Activated CD8-positive, alpha-beta memory T cell treated with anti-CD3 and anti-CD28 coated beads, Interleukin-2, amount 50 U/mL, for 24 hours (primary cell): ENCODE measurements around the gene SLC6A3.
"Not testable (repeated sequence)": the region's sequence is repeated elsewhere in the genome, so short reads cannot be mapped to it uniquely, and the experiment has no call there.

Source experiments
- DNase-seq: peaks from one replicate; pipeline ENCODE4 v3.0.0-alpha.2; 2020; ENCODE audit errors: extremely low read depth

SLC6A3 gene

DNA sequence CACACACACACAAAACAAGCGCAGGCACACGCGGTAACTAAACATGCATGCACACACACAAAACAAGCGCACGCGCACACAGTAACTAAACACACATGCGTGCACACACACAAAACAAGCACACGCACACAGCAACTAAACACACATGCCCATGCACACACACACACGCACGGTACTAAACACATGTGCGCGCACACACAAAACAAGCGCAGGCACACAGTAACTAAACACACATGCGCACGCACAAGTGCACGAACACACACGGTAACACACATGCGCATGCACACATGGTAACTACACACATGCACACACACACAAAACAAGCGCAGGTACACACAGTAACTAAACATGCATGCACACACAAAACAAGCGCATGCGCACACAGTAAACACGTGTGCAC, 19.9 kb upstream of the SLC6A3 start:
- DNase-seq: no peak

DNA sequence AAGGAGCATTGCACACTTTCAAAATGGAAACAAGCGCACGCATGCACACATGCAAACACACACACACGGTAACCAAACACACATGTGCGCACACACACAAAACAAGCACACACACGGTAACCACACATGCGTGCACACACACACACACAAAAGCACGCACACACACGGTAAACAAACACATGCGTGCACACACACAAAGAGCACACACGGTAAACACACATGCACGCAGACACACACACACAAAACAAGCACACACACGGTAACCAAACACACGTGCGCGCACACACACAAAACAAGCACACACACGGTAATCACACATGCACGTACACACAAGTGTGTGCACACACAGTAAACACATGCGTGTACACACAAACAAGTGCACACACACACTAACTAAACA, 19.3 kb upstream of the SLC6A3 start:
- DNase-seq: no peak

DNA sequence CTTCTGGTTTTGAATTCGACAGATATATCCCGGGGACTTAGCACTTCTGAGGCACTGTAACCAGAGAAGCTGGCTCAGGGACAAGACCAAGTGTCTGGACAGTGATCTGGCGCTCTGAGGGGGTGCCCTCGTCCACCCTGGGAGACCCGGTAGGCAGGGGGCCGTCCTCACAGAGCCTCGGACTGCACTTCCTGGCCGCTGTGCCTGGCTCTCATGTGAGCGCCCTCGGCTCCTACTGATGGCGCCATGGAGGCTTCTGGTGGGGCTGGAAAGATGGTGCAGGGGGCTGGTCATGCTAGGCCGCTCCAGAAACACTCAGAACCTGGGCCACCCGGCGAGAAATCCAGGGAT, 18.8 kb upstream of the SLC6A3 start:
- DNase-seq: no peak

DNA sequence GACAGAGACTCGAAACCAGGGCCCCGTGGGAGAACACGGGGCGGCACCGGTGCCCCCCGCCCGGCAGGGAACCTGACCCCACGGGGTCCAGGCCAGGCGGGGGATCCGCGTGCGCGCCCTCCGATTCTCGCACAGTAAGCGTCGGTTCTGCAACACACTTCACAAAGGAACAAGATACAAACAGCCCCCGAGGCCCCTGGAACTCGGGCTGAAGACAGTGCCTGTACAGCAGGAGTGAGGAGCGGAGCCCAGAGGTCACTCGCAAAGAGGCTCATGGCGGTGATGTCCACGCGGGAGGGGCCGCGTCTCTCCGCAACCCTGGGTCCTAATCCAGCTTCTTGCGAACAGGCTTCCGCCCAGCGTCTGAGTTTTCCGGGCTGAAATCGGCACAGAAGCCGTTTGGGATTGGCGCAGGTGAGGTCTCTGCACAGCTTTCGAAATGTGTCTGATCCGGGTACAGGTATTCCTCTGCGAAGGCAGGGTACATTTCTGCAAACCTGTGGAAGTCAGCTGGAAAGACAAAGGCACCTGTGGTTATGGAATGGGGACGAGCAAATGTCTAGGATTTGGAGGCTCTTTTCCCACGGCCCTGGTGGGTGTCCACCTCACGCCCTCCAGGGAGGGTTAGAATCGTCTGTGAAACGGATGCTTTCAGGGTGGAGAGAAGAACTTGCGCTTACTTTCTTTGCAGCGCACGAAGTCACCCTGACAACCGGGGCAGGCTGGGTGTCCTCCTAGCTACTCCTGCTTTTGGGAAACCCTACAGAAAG, 18.3 kb upstream of the SLC6A3 start:
- no peak for DNase-seq

DNA sequence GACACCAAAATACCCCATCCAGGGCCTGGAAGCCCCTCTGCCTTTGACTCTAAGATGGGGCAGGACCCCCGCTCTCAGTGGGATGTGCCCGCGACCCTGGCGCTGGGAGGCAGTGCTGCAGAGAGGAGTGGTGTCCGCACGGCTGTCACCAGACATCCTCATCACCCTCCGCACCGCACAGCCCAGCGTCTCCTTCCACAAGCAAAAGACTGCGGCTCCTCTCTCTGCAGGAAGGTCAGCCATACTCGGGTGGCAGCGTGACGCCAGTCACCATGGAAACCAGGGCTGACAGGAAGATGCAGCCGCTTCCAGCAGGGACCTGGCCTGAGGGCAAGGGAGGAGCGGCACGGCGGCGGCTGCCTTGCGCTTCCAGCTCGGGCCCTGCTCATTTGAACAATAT, 17.1 kb upstream of the SLC6A3 start:
- DNase-seq: no peak

DNA sequence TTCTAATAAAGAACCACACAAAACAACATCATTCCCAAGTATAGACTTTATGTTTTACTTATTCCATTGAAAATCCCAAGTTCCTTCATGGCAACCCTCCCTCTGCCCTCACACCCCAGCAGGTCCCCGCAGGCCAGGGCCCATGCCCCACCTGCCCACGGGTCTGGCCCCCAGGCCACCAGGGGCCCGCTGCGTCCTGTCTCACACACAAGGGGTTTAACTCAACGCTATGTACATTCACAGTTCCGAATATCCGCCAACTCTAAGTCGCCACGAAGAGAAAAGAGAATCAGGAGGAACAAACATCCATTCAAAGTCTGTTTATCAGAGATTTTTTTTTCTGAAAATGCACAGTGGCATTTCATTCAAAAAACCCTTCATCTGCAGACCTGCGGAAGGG, 16.2 kb upstream of the SLC6A3 start:
- no peak for DNase-seq

DNA sequence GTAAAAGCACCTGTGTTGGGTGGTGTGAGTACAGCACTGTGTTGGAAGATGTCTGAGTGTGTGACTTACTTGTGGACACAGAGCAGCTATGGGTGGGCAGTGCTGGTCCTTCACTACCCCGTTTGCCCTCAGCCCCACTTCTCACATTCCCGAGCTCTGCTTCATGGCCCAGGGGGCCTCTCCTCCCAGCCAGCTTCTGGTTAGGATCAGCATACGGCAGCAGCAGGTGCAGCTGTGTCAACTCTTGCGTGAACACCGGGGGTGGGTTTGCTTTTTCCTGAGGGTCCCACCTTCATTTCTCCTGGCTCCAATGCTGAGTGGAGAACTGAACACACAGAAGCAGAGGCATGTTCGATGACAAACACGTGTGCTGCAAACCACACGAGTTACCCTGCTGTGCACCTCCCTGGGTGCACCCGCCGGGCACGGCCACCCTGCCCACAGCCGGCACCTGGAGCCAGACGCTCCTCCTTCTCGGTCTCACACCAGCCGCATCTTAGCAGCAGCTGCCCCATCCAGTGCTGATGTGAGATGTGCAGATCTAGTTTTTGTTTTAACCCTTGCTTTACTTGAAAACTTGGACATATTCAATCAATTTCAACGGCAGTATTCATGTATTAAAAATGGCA, 14.9 kb upstream of the SLC6A3 start:
- no peak for DNase-seq

DNA sequence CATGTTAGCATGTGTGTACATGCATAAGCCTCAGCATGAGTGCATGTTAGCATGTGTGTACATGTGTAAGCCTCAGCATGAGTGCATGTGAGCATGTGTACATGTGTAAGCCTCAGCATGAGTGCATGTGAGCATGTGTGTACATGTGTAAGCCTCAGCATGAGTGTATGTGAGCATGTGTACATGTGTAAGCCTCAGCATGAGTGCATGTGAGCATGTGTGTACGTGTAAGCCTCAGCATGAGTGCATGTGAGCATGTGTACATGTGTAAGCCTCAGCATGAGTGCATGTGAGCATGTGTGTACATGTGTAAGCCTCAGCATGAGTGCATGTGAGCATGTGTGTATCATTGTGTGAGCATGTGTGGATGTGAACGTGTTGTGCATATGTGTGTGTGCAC, 14.2 kb upstream of the SLC6A3 start:
- not testable (repeated sequence) for DNase-seq

DNA sequence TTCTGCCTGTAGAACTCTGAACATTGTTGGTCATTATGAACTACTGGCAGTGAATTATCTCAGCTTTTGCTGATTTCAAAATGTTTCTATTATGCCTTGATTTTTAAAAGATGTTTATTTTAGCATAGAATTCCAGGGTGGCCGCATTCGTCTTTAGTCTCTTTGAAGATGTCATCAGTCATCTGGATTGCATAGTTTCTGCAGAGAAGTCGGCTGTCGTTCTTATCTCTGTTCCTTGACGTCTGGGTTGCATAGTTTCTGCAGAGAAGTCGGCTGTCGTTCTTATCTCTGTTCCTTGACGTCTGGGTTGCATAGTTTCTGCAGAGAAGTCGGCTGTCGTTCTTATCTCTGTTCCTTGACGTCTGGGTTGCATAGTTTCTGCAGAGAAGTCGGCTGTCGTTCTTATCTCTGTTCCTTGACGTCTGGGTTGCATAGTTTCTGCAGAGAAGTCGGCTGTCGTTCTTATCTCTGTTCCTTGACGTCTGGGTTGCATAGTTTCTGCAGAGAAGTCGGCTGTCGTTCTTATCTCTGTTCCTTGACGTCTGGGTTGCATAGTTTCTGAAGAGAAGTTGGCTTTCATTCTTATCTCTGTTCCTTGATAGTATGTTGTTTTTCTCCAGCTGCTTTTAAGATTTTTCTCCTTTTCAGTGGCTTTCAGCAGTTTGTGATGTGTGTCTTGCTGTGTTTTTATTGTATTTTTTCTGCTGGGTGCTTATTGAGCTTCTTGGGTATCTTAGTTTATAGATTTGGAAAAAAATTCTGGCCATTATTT, 11.1 kb upstream of the SLC6A3 start:
- DNase-seq: not testable (repeated sequence)

DNA sequence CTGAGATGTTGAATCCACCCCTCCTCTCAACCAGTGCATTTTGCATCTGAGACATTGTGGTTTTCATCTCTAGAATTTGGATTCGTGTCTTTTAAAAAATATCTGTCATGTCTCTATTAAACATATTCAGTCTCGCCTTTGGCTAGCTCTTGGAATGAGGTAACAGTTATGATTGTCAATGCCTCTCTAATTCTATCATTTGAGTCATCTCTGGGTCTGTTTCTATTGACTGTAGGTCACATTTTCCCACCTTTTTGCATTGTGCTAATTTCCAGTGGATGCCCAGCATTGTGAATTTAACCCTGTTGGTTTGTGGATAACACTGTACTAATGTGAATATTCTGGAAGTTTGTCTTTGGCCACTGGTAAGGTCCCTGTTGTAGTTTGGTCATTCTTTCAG, 8.4 kb upstream of the SLC6A3 start:
- no peak for DNase-seq

DNA sequence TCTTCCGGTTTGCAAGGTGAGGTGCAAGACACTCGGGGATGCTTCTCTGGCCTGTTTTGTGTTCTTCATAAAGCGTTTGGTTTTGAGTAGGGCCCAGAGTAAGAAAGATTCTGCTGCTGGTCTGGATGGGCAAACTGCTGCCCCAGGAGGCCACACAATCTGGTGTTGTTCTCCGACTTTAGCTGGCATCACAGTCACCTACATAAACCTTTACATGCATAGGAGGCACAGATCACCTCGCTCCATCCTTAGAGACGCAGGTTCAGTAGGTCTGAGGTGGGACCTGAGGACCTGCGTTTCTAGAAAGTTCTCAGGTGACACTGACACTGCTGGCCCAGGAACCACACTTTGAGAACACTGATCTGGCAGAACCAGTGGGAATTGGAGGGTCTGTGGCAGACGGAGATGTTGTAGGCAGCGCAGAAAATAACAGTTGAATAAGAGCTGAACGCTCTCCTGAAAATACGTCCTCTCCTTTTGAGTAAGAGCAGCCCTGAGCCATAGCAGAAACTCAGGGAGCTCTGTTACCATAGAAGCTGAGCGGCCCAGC, 3.9 kb upstream of the SLC6A3 start:
- DNase-seq: no peak

DNA sequence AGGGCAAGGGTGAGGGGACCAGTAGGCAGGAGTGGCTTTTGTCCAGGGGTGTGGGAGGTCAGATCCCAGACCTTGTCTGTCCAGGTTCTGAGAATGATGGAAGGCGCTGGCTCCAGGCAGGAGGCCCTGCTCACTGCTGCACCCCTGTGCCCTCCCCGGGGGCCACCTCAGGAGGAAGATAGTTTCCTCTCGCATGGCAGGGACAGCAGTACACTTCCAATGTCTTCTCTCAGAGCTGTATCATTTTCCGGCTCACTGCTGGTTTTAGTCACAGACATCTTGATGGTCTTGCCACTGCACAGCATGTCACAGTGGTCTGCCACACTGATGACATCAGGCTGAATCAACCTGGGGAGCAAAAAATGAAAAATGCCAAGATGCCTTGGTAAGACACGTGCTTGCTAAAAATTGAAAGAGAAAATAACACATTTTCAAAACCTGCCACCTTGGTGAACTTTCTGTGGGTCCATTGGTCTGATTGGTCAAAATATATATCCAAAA, 3.3 kb upstream of the SLC6A3 start:
- DNase-seq: no peak

DNA sequence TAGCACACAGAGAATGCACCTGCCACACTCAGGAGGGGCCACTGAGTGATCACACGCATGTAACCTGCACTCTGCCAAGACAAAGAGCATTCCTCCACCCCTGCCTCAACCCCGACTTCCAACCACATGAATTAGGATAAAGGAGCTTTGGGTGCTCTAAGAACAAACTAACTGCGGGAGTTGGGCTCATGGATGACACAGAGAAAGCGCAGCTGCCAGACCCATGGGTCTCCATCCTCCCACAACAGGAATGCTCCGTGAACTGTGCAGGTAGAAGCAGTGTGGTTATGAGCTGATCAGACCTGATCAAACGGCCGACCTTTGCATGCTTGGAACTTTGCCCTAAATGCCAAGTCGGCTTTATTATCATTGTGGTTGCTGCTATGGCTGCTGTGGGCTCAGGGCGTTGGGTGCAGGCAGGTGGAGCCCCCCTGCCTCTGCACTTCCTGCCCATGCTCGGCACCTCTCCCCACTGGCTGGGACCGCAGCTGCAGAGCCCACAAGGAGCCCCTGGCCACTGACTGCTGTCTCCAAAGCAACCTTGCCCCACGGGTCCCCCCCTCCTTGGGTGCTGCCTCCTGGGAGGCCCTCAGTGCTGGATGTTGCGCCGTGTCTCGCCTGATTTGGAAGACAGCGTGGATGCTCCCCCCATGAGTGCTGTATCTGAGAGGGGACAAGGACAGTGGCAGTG, 2.6 kb upstream of the SLC6A3 start:
- no peak for DNase-seq

DNA sequence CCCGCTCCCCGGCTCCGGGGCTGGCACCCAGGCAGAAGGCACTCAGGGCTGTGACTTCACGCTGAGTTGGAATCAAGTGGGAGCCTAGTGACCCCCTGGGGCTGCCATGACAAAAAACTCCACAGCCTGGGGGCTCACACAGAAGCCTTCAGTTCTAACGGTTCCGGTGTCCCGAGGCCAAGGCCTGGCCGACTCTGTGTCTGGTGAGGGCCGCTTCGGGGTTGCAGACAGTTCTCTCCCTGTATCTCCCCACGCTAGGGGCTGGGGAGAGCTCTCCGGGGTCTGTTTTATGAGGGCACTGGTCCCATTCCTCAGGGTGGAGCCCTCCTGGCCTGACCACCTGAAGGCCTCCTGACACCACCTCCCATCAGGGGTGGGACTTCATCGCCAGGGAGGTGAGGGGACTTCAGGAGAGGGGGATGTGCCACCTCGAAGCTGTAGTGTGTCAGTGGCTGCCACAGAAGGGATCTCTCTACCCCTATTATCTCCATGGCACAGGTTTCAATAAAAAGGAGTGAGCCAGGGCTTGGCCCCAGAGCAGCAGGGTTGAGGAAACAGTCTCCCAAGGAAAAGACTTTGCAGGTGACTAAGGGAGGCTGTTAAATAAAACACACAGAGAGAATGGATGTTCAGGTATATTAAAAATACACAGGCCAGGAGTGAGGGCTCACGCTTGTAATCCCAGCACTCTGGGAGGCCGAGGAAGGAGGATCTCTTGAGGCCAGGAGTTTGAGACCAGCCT, 1.5 kb upstream of the SLC6A3 start:
- DNase-seq: no peak

DNA sequence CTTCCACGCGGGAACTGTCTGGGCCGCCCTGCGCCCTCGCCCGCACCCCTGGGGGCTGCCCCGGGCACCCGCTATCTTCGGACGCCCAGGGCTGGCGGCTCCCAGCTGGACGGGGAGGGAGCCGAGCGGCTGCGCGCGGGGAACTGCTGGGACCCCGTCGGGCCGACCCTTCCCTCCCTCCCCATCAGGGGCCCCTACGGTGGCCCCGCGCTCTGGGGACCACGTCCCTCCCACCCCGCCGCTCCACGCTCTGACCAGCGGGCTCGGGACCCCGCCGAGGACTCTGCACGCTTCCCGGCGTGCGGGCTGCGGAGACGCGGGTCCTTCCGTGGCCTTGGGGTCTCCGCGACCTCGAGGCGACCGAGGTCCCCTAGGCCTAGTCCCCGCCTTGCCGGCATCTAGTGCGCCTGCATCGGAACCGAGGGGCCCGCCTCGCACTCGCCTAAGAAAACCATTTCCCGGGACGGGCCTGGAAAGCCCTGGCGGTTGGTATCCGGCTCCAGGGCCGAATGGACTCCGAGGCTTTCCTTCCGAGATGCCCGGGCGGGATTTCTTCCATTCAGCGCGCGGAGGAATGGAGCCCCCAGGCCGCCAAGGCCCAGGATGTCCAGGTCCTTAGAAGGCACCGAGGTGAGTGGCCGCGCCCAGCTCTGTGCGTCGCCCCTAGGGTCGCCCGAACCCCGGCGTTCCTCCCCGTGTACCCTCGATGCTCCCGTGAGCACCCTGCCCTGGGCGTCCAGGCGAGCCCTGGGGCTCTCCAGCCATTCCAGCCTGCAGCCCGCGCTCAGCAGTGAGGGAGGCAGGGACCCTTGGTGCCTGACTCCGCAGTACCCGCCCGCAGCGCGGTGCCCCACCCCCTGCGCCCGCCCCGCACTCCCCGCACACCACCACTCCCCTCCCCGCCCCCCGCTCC, 705 bp upstream of the SLC6A3 start:
- DNase-seq: no peak

DNA sequence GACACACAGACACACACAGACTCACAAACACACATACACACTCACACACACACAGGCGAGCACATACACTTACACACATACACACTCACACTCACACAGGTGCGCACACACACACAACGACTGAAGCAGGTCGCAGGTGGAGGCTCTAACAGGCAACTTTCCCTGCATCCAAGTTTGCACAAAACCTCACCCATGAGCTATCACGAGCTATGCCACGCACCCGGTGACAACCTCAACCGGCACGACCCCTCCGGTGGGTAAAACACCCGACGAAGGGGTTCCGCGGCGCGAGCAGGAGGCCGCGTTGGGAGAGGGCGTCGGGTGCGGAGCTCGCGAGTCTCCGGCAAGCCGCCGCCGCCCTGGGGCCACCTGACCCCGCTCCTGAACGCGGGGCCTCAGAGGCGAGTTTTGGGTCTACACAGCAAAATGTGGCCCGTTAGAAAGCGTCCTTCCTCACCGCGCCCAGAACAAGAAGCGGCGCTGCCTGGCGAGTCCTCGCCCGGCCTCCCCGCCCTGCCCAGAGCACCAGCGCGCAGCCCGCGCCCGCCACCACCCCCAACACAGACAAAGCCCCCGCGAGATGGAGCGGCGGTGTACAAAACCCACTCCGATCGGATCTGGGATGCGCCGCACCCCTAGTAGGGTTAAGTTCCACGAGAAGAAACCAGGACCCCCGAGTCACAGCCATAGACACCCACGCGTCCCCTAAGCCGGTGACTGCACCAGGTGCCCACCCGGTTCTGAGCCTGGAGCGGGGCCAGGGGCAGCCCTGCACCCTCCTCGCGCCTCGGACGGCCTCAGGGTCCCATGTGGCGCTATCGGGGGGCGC, 665 bp downstream of the SLC6A3 start:
- no peak for DNase-seq

DNA sequence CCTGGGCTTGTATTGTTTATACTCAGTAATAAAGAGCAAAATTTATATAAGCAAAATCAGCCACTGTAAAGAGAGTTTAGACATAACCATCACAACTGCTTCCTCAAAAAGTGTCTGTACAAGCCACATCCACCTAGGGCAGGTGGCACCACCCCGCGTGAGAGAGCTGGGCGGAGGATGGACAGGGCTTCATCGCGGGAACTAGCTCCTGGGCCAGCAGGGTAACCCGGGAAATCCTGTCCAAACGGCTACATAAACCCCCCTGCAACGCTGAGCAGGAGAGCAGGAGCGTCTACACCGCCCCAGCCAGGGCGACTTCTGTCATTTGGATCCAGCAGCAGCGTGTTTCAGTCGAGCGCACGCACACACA, 1.3 kb downstream of the SLC6A3 start:
- no peak for DNase-seq

DNA sequence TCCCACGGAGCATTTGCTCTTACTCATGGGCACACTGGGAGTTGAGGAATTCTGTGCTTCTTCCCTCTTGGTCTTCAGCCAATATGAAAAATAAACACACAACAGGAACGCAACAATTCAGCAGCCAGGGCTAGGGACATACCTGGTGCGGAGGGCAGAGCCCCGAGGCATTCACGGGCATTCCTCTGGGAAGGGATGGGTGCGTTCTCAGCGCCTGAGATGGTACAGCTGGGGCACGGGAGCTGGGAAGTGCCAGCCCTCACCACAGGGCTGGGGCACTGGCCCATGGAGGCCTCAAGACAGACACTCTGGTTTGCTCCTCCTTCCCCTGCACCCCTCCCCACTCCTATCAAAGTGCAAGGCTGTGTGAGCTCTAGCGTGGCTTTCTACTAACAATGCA, 2.1 kb downstream of the SLC6A3 start:
- no peak for DNase-seq
